Cardiac fibroblast (primary cell): Measurements from ENCODE around the gene MYL10.

Experiments used
- DNase-seq, 2 donors: peaks; one replicate each; pipeline versions ENCODE4 v3.0.0 to v3.0.0-alpha.2; 2010; ENCODE audit warnings: low read depth in 2 of 2
- H3K4me3 ChIP-seq, 2 donors: replicated peaks in 1 of 2; 1 replicate in 1 of 2; 2 replicates in 1 of 2; pipeline ENCODE4 v1.5.1; 2011; ENCODE audit warnings: low read depth in 2 of 2, low read length in 2 of 2, mild to moderate bottlenecking in 2 of 2, moderate library complexity in 1 of 2
- CTCF ChIP-seq: IDR thresholded peaks from one replicate; pipeline ENCODE4 v1.5.1; 2011; ENCODE audit warnings: low read depth, mild to moderate bottlenecking, low read length, inconsistent platforms

The MYL10 gene

GRCh38 chr7:101578552-101578951 lies 50.5 kb downstream of the MYL10 start:
- no peak for DNase-seq
- no peak overlapping the region for H3K4me3 ChIP-seq
- no peak for TF ChIP-seq CTCF

GRCh38 chr7:101576998-101577397 lies 52.1 kb downstream of the MYL10 start:
- no peak overlapping the region for H3K4me3 ChIP-seq
- no peak for DNase-seq
- no peak for TF ChIP-seq CTCF

- TF ChIP-seq CTCF, result no peak
- DNase-seq, result peak in 1 of 2 donors; percentile 19
- H3K4me3 ChIP-seq, result no peak overlapping the region
Observed at GRCh38 chr7:101575721-101576120, 53.4 kb downstream of the MYL10 start.

- H3K4me3 ChIP-seq, result no peak overlapping the region
- TF ChIP-seq CTCF, result no peak
- DNase-seq, result no peak
Observed at GRCh38 chr7:101575168-101575567, 53.9 kb downstream of the MYL10 start.

- no peak overlapping the region for H3K4me3 ChIP-seq
- no peak for DNase-seq
- no peak for TF ChIP-seq CTCF
Observed at GRCh38 chr7:101572156-101572555, 56.9 kb downstream of the MYL10 start.

GRCh38 chr7:101567230-101567629 lies 61.9 kb downstream of the MYL10 start:
- H3K4me3 ChIP-seq, result no peak overlapping the region
- DNase-seq, result no peak
- TF ChIP-seq CTCF, result no peak

GRCh38 chr7:101565601-101566209 lies 63.4 kb downstream of the MYL10 start:
- DNase-seq, result no peak
- TF ChIP-seq CTCF, result no peak
- H3K4me3 ChIP-seq, result no peak overlapping the region
